Measurements from ENCODE around the gene FAM3C.

Gene FAM3C

DNA sequence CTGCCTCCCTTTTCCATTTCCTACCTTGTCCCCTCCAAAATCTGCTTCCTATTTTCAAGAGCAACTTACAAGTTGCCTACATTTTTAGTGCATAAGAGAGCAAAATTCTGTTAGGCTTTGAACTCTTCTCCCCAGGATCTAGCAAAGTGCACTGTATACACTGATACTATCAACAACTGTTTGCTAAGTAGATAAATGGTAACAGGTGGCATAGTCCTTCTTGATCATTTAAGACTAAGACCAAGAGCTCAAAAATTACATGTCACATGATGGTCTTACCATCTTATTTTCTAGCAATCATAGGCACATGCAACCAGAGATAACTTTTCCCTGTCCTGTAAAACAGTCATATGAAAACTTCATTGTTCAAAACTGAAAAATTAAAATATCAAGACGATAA, 16.2 kb downstream of the FAM3C start:
- DNase-seq = no peak

DNA sequence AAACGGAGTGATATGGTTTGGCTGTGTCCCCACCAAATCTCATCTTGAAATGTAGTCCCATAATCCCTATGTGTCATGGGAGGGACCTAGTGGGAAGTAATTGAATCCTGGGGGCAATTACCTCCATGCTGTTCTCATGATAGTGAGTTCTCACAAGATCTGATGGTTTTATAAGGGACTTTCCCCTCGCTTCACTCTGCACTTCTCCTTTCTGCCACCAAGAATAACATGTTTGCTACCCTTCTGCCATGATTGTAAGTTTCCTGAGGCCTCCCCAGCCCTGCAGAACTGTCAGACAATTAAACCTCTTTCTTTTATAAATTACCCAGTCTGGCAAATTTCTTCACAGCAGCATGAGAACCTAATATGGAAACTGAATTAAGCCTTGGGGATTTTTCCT, 19.1 kb downstream of the FAM3C start:
- no peak for DNase-seq

DNA sequence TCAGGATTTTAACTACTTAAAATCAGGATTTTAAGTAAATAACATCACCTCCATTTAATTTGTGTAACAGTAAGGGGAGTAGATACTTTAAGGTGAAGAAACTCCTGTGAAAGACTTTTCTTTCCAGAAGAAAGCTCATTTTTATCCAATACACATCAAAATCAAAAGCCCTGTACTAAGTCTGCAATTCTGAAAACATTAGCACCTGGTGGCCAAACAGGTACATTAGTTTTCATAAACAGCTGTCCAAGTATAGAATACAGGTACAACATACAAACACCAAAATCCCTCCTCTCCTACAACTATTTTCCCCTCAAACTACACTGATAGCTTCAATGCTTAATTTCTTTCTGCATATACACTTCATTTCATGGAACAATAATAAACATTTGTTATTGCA, 22.9 kb downstream of the FAM3C start:
- DNase-seq = no peak

DNA sequence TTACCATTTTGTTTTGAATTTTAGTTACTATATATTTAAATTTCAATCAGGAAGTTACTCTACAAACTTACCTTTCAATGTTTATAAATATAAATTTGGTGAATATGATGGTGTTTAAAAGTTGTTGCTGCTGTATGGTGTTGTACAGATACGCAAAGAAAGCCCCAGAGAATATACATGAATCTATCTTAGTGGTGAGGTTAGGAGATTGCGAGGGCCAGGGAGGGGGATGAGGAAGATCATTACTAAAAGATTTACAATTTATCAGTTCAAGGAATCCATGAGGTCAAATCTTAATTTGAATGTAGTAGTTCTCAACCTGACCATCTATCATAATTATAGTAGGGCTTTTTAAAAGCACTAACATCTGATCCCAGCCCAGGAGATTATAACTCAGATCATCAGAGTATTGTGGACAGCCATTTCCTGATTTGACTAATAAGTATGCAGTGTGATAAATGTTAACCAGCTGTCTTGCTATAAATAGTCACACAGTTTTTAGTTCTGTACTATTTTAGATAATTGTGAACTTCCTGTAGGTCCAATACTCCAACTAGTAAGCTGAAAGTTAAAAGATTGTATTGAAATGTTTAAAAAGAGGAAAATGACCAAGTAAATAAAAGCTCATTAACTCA, 23.6 kb downstream of the FAM3C start:
- DNase-seq = no peak

DNA sequence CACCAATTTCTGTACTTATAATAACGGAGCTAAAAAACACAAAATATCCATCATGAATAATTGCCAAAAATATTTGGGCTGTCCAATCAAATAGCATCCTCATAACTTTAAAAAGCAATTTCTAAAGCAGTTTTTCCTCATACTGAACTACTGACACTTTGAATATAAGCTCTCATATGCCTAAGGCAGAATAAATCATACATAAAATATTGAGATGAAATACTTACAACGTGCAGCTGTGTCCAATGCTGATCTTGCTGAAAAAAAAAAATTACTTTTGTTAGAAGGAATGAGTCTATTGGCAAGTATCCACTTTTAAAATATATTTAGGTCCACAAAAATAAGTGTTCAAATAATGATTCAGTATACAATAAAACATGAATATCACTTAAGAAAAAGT, 24.2 kb downstream of the FAM3C start:
- no peak for DNase-seq

DNA sequence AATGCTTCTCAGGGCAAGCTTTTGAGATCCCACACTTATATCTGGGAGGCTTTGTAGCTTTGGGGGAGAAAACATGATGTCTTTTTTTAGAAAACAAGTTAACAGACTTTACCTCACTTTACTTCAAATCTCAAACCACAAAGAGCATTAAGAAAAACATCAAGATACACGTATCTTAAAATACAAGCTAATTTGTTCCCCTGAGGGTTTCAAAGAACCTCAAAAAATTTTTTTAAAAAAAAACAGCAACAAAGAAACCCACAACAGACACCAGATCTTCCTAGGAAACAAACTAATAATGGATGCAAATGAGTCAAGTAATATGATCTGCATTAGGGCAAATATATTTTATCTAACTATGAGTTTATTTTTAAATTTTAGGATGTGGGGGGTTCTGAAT, 24.7 kb downstream of the FAM3C start:
- no peak for DNase-seq

DNA sequence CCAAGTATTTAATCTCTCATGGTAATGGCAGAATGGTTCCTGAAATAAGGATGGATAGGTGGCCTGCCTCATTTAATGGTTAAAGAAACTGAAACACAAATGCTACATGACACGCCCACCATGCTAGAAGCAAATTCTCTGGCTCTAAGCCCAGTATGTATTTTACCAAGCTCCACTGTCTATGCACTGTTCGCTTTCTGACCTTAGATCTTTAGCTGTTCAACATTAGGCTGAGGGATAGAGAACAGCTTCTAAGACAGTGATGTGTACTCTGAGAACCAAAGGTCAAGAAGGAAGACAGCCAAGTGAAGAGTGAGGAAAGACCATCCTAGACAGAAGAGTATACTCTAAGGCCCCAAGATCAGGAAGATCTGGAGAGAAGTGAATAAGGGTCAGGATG, 26.6 kb downstream of the FAM3C start:
- DNase-seq = no peak

DNA sequence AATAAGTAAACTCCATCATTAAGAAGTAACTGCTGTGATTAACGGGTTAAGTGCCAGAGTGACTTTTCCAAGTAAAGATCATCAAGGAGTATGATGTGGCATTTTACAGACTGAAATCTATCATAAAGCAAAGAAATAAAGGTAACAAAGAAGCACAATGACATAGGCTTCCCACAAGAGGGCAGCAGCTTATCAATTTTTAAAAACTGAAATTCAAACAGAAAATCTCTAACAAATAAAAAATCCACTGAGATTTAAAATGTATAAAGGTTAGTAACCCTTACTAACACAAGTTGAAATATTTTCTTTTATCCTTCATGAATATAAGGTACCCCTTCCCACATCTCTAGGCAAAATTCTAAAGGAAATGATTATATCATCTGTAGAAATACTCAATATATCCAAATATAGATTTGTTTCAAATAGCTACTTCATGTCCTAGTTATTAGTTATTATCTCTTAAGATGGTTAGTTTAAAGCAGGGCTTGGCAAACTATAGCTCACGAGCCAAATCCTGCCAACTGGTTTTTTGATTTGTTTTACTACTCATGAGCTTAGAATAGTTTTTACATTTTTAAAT, 29.2 kb downstream of the FAM3C start:
- DNase-seq = peak in 1 of 58 donors; percentile 8

DNA sequence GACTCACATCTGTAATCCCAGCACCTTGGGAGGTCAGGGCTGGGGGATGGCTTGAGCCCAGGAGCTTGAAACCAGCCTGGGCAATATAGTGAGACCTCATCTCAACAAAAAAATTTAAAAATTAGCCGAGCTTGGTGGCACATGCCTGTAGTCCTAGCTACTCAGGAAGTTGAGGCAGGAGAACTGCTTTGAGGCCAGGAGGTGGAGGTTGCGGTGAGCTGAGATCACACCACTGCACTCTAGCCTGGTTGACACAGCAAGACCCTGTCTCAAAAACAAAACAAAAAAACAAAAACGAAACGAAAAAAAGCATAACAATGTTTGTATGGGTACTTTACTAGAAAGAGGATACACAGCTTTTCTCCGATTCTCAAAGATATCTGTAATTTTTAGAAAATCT, 35.5 kb downstream of the FAM3C start:
- no peak for DNase-seq

DNA sequence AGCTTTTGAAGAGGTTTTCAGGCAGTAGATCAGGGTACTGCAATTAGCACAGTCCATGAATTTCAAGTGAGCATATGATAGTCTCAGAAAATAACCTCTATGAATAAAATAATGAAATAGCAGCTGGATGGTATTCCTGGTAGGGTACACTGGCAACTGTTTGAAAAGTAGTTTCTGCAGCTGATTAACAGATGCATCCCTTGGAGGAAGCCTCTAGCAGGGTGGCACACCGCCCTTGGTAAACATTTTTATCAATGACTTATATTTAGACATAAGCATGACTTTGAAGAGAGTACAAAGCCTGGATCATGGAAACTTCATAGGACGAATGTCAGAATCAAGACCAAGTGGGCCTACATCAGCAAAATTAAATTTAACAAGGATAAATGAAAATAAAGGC, 40.5 kb downstream of the FAM3C start:
- DNase-seq = no peak

DNA sequence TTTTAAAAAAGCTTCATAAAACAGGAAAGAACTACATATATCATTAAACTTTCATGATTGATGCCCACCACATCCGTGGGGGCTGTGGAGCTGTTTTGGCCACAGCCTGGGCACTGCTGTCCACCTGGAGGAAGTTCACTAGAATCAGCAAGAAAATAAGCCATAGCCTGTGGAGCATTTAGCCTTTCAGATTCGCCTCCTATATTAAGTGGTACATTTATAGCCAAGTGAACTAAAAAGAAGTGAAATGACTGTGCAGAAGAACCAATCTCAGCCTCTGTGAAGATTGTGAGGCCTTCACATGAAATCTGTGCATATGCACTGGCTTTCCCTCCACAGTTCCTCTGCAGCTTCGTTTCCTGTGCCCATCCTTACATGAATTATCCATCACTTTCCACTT, 43.8 kb downstream of the FAM3C start:
- no peak for DNase-seq

DNA sequence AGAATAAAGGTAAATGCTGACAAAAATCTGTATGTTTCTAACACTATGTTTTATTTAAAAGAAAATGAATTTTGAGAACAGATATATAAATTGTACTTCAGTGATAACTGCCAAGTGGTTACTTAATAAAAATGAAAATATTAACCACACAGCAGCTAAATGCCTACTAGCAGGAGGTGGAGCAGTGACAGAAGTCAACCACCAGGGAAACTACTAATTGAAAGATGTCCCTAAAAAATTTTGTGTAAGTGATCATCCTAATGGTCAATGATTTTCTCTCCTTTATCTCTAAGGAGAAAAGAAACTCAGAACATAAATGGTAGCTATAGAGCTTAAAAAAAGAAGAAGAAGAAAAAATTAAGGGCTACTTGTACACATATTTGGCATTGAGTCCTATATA, 44.4 kb downstream of the FAM3C start:
- no peak for DNase-seq

DNA sequence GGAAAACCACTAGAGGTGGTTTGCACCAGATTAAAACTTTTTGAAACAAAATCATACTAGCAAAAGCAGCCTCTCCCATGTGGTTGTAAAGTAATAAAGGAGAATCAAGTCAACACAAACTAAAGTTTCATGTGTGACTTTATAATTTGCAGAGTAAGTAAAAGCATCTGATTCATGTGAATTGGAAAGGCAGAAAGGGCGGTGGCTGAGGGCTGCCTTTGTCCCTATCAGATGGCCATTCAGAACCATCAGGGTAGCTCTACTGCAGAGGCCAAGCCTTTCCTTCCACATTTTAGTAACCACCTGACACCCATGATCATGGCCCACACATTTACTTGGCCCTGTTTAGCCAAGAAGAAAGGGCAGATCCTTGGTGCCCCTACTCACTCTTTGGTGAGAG, 51.6 kb downstream of the FAM3C start:
- no peak for DNase-seq

DNA sequence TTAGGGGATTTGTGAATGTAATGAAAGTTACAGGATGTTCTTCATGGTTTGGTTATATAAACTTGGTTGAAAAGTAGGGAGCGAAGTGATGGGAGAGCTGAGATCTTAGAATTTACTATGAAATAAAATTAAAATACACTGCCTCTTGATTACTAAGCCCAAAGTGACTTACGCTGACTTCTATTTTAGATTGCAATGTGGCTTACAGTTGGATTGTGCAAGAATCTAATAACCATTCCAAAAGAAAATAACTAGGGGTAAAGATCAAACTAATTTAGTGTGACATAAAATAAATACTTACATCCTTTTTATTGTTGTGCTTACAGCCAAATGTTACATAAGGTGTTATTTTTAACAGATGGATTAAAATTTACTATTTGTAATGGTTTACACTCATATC, 52.0 kb downstream of the FAM3C start:
- DNase-seq = no peak

DNA sequence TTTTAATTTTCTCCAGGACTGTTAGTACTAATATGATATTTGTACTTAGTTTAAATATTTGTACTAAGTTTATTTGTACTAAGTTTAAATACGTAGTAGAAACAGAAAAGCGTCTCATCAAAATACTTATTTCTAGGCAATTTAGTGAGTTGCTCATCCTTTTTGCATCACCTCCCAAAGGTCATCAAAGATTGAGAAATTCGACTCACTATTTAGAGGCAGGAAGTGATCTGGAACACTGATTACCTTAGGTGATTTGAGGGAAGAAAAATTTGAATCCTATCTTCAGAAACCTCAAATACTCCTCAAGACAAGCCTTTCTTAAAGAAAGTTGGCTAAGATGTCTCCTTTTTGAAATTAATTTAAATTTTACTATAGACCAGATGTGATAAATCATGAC, 52.8 kb downstream of the FAM3C start:
- no peak for DNase-seq

DNA sequence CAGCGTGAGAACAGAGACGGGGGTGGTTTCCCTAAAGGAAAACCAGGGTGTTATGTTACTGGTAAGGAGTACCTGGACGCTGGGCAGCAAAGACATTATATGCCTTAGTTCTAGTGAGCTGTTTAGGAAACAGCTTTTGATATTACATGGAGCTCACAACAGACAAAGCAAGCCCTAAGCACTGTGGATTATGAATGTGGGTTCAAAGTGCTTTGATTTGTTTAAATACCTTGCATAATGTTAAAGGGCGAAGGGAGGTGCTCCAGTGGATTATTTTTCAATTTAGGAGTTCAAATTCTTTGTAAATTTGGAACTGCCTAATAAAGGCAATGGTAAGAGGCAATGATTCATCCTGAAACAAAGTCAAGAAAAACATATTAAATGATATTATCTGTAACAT, 53.5 kb downstream of the FAM3C start:
- DNase-seq = no peak

DNA sequence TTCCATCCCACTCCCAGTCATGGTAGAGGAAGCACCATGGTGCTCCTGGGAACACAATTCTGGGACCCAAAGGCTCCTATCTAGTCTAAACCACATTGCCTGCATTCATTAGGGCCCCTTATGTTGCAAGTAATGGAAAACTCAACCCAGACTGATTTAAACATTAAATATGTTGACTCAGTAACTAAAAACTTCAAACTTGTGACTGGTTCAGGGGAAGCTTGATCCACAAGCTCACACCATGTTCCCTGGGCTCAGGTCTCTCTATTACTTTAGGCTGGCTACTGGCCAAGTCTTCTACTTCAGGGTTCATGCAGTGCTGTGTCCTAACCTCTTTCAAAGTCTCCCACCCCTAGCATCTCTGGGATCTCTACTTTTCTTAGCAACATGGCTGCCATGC, 54.2 kb downstream of the FAM3C start:
- no peak for DNase-seq

DNA sequence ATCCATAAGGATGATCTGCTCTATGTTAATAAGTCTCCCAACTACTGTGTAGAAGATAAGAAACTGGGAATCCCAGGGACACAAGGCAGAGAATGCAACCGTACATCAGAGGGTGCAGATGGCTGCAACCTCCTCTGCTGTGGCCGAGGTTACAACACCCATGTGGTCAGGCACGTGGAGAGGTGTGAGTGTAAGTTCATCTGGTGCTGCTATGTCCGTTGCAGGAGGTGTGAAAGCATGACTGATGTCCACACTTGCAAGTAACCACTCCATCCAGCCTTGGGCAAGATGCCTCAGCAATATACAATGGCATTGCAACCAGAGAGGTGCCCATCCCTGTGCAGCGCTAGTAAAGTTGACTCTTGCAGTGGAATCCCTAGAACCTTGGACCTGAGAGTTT, 57.0 kb downstream of the FAM3C start:
- DNase-seq = no peak

DNA sequence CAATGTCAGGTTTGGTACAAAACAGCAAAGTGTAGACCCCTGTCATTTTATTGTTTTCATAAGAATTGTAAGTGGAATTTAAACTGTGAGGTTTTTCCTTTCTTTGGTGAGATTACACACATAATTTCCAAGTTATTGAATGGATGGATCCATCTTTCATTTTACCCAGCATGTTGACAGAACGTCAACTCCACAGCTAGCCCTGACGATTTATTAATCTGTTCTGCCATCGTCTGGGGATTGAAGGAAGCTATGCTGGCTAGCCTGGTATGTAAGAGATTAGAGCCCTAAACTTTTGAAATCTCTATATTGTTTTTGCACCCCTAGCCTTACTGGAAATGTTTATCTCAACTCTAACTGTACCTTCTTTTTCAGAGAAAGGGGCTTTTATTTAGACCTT, 58.7 kb downstream of the FAM3C start:
- DNase-seq = no peak

DNA sequence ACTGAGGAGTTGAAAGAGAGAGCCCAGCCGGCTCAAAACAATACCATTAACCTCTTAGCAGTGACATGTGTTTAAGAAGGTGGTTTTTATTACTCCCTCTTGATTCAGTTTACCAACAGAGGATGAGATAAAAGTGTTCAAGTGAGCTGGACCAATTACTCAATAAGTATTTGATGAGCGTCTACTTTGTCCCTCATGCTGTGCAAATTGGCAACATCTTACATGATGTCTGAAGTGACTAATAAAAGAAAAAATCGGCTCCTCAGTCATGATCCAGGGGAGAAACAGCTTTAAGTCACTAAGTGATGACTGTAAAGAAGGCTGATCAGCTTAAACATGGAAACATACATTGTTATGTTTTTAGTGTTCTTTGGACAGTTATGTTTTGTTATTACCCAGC, 59.5 kb downstream of the FAM3C start:
- no peak for DNase-seq

DNA sequence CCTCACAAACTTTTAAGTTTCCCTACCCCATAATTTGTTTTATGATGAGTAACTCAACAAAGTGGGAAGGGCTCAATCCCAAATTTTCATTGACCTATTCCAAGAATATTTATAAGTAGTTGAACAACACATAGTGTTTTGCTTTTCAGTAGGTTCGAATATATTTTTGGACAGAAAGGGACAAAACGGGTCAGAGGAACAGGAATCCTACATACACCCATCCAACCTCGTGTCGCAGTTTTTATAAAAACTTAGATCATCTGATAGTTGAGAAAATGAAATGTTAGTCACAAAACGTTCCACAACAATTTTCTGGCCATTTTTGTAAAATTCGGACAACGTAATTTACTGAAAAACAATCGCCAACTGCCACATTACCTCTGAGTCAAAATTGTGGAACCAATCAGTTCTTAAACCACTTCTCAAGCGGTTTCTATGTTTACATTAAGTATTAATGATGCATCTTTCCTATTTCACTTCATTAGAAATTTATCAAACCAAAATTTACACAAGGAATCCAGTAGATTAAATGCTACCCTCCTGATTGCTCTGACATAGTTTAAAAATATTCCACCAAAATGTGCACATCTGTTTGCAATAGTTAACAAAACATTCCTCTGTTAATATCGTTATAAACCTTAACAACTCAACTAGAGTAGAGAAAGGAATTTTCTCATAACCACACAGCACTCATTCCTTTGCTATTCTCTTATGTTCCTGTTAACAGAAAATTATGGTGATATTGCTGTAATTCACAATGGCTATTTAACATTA, 61.0 kb downstream of the FAM3C start:
- DNase-seq = no peak

DNA sequence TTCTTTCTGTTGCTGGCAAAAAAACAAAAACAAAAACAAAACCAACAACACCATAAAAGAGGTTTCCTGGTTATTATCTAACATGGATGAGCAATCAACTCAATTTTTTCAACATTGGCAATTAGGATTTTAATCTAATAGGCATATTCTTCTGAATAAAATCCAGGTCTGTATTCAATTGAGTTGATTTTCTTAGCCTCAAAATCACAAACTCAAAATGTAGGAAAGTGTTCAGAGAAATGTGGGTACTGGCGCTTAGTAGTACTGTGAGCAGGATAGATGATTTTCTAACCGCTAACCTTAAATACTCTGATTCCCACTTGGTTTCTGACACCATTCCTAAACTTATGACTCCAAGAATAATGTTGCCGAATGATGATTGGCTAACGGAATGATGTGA, 61.7 kb downstream of the FAM3C start:
- DNase-seq = no peak

DNA sequence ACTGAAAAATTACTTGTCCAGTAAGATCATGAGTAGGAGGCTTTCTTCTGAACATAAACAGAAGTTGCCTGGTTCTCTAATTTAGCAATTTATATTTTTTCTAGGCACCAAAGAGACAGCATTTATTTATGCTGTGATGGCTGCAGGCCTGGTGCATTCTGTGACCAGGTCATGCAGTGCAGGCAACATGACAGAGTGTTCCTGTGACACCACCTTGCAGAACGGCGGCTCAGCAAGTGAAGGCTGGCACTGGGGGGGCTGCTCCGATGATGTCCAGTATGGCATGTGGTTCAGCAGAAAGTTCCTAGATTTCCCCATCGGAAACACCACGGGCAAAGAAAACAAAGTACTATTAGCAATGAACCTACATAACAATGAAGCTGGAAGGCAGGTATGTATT, 64.5 kb downstream of the FAM3C start:
- DNase-seq = no peak
